Gastroesophageal sphincter (tissue), 3 donors: ENCODE data around the gene NET1.

Experiments
- EP300 ChIP-seq: sonication (generic); formaldehyde crosslinking; IDR thresholded peaks from one replicate; pipeline ENCODE4 v1.6.1; 2017; ENCODE audit warnings: antibody characterized with exemption, mild to moderate bottlenecking
- POLR2A ChIP-seq, 2 donors: fragments of 450-650 bp; IDR thresholded peaks; one replicate each; pipeline ENCODE4 v1.6.1; 2017; ENCODE audit warnings: antibody characterized with exemption in 2 of 2, mild to moderate bottlenecking in 2 of 2, moderate library complexity in 1 of 2
- TF ChIP-seq, protein P1 (sequence below), 4 experiments: fragments of 200-600 bp in 2 of 4; fragments of 450-650 bp in 2 of 4; sonication (generic) in 1 of 4; IDR thresholded peaks; one replicate each; pipeline ENCODE4 v1.5.1; 2017 to 2019; ENCODE audit warnings: antibody characterized with exemption in 4 of 4, mild to moderate bottlenecking in 2 of 4, moderate library complexity in 2 of 4

DNA sequence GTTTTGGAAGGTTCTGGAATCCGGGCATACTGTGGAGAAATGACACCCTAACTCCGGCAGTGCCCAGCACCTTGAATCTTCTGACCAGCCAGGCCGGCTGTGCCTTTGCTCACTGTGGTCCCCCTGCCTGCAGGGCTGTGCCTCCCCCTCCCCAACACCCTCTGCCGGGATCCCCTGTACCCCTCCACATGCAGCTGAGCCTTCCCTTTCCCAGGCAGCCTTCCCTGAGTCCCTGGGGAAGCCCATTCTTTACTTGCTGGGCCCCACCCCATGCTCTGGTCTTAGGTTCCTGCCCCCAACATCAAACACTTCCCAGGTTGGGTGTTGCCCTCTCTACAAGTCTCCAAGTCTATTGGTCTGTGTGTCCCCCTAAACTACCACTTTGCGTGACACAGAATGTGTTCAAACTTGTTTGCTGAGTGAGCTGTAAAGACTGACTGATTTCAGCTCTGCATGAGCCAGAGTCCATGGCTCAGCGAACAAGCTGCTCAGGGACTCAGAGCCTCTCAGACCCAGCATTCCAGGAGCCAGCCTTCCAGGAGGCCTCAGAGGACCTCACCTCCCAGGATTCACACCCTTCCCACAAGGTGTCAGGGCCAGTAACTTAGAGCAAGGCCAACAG, 55.4 kb downstream of the NET1 start:
- TF ChIP-seq, protein P1, sequence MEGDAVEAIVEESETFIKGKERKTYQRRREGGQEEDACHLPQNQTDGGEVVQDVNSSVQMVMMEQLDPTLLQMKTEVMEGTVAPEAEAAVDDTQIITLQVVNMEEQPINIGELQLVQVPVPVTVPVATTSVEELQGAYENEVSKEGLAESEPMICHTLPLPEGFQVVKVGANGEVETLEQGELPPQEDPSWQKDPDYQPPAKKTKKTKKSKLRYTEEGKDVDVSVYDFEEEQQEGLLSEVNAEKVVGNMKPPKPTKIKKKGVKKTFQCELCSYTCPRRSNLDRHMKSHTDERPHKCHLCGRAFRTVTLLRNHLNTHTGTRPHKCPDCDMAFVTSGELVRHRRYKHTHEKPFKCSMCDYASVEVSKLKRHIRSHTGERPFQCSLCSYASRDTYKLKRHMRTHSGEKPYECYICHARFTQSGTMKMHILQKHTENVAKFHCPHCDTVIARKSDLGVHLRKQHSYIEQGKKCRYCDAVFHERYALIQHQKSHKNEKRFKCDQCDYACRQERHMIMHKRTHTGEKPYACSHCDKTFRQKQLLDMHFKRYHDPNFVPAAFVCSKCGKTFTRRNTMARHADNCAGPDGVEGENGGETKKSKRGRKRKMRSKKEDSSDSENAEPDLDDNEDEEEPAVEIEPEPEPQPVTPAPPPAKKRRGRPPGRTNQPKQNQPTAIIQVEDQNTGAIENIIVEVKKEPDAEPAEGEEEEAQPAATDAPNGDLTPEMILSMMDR (IDR thresholded peaks at IDR 0.05): no peak
- TF ChIP-seq POLR2A (IDR thresholded peaks at IDR 0.05) (no peak), EP300 (no peak)
